Panc1 (cell line): ENCODE data around the gene KRT76. TPM values are rescaled to one million over a fixed set of nuclear protein-coding genes. Genes with fewer than 3 reads are reported as not detected.

Experiments
- ATAC-seq: fragments of 200-7000 bp; cut with Tn5 transposase; 2 replicates; pipeline ENCODE4 v1.9.1; 2020; ENCODE audit warnings: mild to moderate bottlenecking, moderate library complexity
- BruUV-seq: library from RNA; stranded (reverse); fragments of 400-500 nt; replicated peaks from 2 replicates; lab custom pipeline; 2021; lab: Mats Ljungman, UMichigan
- CTCF ChIA-PET: fragments of 300-600 bp; sonication (Branson Sonifier 250); formaldehyde crosslinking; loops from one replicate; lab custom pipeline; 2022; ENCODE audit warnings: antibody characterized with exemption; lab: Charles Lee
- POLR2A ChIA-PET: fragments of 300-600 bp; sonication (Branson Sonifier 250); formaldehyde crosslinking; loops from one replicate; lab custom pipeline; 2022; ENCODE audit warnings: antibody characterized with exemption; lab: Charles Lee
- DNase-seq: peaks from one replicate; pipeline ENCODE4 v3.0.0-alpha.2; 2010; ENCODE audit warnings: low read depth, low spot score
- H3K27ac ChIP-seq: 2 replicates; pipeline ENCODE4 v1.5.1; 2011; ENCODE audit warnings: mild to moderate bottlenecking, low read length, inconsistent platforms
- H3K27me3 ChIP-seq: fragments of 200-500 bp; sonication (Bioruptor generic); 2 replicates; pipeline ENCODE4 v1.6.0; 2014; ENCODE audit warnings: low read length, inconsistent platforms; ENCODE audit not compliant: control insufficient read depth, insufficient read depth
- H3K36me3 ChIP-seq: fragments of 200-500 bp; sonication (Bioruptor generic); 2 replicates; pipeline ENCODE4 v1.5.1; 2014; ENCODE audit warnings: inconsistent platforms, mild to moderate bottlenecking, low read length, moderate library complexity; ENCODE audit not compliant: control insufficient read depth, insufficient read depth
- H3K4me1 ChIP-seq: 2 replicates; pipeline ENCODE4 v1.5.1; 2011; ENCODE audit warnings: inconsistent platforms, mild to moderate bottlenecking, low read length, moderate library complexity; ENCODE audit not compliant: control insufficient read depth, insufficient read depth
- H3K4me3 ChIP-seq, 2 experiments: 2 replicates each; pipeline ENCODE4 v1.5.1; 2011 to 2012; ENCODE audit warnings: low read depth in 2 of 2, low read length in 2 of 2, mild to moderate bottlenecking in 2 of 2, inconsistent platforms in 1 of 2, moderate library complexity in 1 of 2
- H3K9me3 ChIP-seq: fragments of 200-500 bp; sonication (Bioruptor generic); 2 replicates; pipeline ENCODE4 v1.5.1; 2014; ENCODE audit warnings: low read depth, mild to moderate bottlenecking, inconsistent platforms, low read length, moderate library complexity; ENCODE audit not compliant: control insufficient read depth, insufficient read depth
- POLR2AphosphoS5 ChIP-seq: IDR thresholded peaks from 2 replicates; pipeline ENCODE4 v1.6.1; 2012; ENCODE audit warnings: mild to moderate bottlenecking, low read depth, low read length, moderate library complexity
- SIN3A ChIP-seq: IDR thresholded peaks from 2 replicates; pipeline ENCODE4 v1.6.1; 2012; ENCODE audit warnings: low read depth, mild to moderate bottlenecking, low read length, moderate library complexity, borderline replicate concordance; ENCODE audit not compliant: insufficient read depth
- TCF7L2 ChIP-seq: IDR thresholded peaks from 2 replicates; pipeline ENCODE4 v1.6.1; 2011; ENCODE audit warnings: mild to moderate bottlenecking, low read depth, low read length, inconsistent platforms
- in situ Hi-C: cut with HindIII; loops from 2 replicates; pipeline ENCODE4 v1.10.0; 2016; ENCODE audit warnings: low sequenced_read_pairs, low pct_unique_long_range_greater_than_20kb
- intact Hi-C: fragments of 100-400 bp; cut with micrococcal nuclease; formaldehyde crosslinking; loops from one replicate; pipeline ENCODE4 v1.10.0; 2022; ENCODE audit not compliant: unreplicated experiment
- total RNA-seq: library from RNA; stranded (reverse); gene quantifications from one replicate; pipeline ENCODE4 v1.2.1, GENCODE V29; 2021; ENCODE audit not compliant: unreplicated experiment
- TF ChIP-seq, protein P1 (sequence below): fragments of 450-650 bp; IDR thresholded peaks from 2 replicates; pipeline ENCODE4 v1.5.1; 2017; ENCODE audit warnings: mild to moderate bottlenecking
- TF ChIP-seq, protein P2 (sequence below), 2 experiments: IDR thresholded peaks; 2 replicates each; pipeline ENCODE4 v1.6.1; 2011 to 2012; ENCODE audit warnings: low read depth in 2 of 2, control low read depth in 1 of 2, low read length in 1 of 2, mild to moderate bottlenecking in 1 of 2, moderate library complexity in 1 of 2; ENCODE audit not compliant: insufficient read depth in 1 of 2

The KRT76 gene
- total RNA-seq, 1 experiment from 2014 or later, result not detected

DNA sequence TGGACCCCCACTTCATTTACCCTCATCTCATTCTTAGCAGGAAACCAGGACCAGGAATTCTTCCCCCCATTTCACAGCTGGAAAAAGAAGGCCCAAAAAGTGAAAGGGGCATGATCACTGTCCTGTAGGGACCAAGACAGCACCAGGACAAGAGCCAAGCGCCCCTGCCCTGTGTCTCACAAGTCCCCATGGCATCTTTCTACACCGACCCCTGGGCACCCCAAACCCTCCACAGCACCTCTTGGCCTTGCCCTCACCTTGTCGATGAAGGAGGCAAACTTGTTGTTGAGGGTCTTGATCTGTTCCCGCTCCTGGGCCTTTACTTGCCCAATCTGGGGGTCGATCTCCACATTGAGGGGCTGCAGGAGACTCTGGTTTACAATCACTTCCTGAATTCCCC, 710 bp downstream of the KRT76 start:
- no peak for ATAC-seq
- ChIA-PET CTCF (no interaction called here), POLR2A (no interaction called here)
- H3K4me1 ChIP-seq, result no peaks in the 10 kb centered on the region
- no peak overlapping the region for H3K27ac ChIP-seq
- H3K27me3 ChIP-seq, result peaks cover 10% of the 10 kb centered on the region; the same call in 1 of the 2 replicates
- H3K4me3 ChIP-seq, result no peak overlapping the region
- BruUV-seq, result no TSS peak
- H3K9me3 ChIP-seq, result no peaks in the 10 kb centered on the region
- in situ Hi-C loops, result no loop called here
- TF ChIP-seq POLR2AphosphoS5 (no peak), SIN3A (no peak), TCF7L2 (no peak)
- TF ChIP-seq, protein P1, sequence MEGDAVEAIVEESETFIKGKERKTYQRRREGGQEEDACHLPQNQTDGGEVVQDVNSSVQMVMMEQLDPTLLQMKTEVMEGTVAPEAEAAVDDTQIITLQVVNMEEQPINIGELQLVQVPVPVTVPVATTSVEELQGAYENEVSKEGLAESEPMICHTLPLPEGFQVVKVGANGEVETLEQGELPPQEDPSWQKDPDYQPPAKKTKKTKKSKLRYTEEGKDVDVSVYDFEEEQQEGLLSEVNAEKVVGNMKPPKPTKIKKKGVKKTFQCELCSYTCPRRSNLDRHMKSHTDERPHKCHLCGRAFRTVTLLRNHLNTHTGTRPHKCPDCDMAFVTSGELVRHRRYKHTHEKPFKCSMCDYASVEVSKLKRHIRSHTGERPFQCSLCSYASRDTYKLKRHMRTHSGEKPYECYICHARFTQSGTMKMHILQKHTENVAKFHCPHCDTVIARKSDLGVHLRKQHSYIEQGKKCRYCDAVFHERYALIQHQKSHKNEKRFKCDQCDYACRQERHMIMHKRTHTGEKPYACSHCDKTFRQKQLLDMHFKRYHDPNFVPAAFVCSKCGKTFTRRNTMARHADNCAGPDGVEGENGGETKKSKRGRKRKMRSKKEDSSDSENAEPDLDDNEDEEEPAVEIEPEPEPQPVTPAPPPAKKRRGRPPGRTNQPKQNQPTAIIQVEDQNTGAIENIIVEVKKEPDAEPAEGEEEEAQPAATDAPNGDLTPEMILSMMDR, result no peak
- TF ChIP-seq, protein P2, sequence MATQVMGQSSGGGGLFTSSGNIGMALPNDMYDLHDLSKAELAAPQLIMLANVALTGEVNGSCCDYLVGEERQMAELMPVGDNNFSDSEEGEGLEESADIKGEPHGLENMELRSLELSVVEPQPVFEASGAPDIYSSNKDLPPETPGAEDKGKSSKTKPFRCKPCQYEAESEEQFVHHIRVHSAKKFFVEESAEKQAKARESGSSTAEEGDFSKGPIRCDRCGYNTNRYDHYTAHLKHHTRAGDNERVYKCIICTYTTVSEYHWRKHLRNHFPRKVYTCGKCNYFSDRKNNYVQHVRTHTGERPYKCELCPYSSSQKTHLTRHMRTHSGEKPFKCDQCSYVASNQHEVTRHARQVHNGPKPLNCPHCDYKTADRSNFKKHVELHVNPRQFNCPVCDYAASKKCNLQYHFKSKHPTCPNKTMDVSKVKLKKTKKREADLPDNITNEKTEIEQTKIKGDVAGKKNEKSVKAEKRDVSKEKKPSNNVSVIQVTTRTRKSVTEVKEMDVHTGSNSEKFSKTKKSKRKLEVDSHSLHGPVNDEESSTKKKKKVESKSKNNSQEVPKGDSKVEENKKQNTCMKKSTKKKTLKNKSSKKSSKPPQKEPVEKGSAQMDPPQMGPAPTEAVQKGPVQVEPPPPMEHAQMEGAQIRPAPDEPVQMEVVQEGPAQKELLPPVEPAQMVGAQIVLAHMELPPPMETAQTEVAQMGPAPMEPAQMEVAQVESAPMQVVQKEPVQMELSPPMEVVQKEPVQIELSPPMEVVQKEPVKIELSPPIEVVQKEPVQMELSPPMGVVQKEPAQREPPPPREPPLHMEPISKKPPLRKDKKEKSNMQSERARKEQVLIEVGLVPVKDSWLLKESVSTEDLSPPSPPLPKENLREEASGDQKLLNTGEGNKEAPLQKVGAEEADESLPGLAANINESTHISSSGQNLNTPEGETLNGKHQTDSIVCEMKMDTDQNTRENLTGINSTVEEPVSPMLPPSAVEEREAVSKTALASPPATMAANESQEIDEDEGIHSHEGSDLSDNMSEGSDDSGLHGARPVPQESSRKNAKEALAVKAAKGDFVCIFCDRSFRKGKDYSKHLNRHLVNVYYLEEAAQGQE (IDR thresholded peaks at IDR 0.05; ENCODE audit: insufficient read depth in 1 of 2, low read depth in 2 of 2, low read length in 1 of 2), result no peak
- H3K36me3 ChIP-seq, result no peaks in the 10 kb centered on the region
- intact Hi-C loops, result no loop called here
- no peak for DNase-seq

DNA sequence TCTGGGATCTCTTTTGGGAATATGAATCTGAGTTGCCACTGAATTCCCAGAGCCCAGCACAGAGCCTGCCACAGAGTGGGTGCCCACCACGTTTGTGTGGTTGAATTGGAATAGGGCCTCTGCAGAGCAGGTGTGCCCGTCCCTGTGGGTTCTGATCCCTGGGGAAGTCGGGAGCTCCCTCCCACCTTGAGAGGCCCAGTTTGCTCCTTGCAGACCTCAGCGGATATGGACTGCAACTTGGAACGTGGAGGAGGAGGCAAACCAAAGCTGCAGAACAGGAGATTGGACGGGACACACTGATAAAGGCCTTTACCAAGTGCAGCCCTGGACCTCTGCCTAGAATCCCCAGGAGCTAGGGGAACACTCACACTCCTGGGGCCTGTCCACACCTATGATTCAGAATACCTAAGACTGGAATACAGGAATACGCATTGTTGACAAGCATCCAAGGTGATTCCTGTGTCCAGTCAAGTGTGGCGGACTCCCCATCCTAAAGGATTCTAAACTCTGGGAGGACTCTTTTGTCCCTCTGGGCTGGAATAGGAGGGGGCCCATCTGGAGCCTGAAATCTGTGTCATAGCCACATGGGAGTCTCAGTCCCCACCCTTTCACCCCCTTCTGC, 2.4 kb downstream of the KRT76 start:
- in situ Hi-C loops, result no loop called here
- BruUV-seq, result no TSS peak
- Histone ChIP-seq H3K27me3 (peaks cover 8% of the 10 kb centered on the region; the same call in 1 of the 2 replicates), H3K9me3 (no peaks in the 10 kb centered on the region), H3K4me1 (no peaks in the 10 kb centered on the region), H3K27ac (no peak overlapping the region), H3K4me3 (no peak overlapping the region), H3K36me3 (no peaks in the 10 kb centered on the region)
- ChIA-PET CTCF (no interaction called here), POLR2A (no interaction called here)
- no peak for ATAC-seq
- intact Hi-C loops, result no loop called here
- no peak for TF ChIP-seq POLR2AphosphoS5
- TF ChIP-seq SIN3A, result no peak
- TF ChIP-seq, protein P1, result no peak
- TF ChIP-seq, protein P2 (IDR thresholded peaks at IDR 0.05; ENCODE audit: insufficient read depth in 1 of 2, low read depth in 2 of 2, low read length in 1 of 2), result no peak
- no peak for TF ChIP-seq TCF7L2
- DNase-seq, result no peak
